IMR-90 (cell line): Measurements from ENCODE around the gene TST.

Experiments
- BHLHE40 ChIP-seq: fragments of 150-350 bp; IDR thresholded peaks from 2 replicates; pipeline ENCODE4 v1.6.1; 2016; ENCODE audit warnings: mild to moderate bottlenecking, low read depth, low read length
- CEBPB ChIP-seq: IDR thresholded peaks from 2 replicates; pipeline ENCODE4 v1.6.1; 2012; ENCODE audit warnings: low read depth, low read length, improper control_type of control experiment
- CHD1 ChIP-seq: IDR thresholded peaks from 2 replicates; pipeline ENCODE4 v1.6.1; 2012; ENCODE audit warnings: low read depth, low read length, improper control_type of control experiment
- CTCF ChIP-seq: conservative IDR thresholded peaks from 2 replicates; pipeline ENCODE4 v1.5.1; 2012; ENCODE audit warnings: mild to moderate bottlenecking, low read depth, low read length, improper control_type of control experiment
- ELK1 ChIP-seq: fragments of 150-350 bp; IDR thresholded peaks from 2 replicates; pipeline ENCODE4 v1.6.1; 2016; ENCODE audit warnings: low read depth, mild to moderate bottlenecking, low read length, moderate library complexity, borderline replicate concordance
- MAFK ChIP-seq: IDR thresholded peaks from 2 replicates; pipeline ENCODE4 v1.6.1; 2012; ENCODE audit warnings: low read depth, low read length, improper control_type of control experiment
- MAZ ChIP-seq: IDR thresholded peaks from 2 replicates; pipeline ENCODE4 v1.6.1; 2012; ENCODE audit warnings: low read depth, mild to moderate bottlenecking, low read length, improper control_type of control experiment, moderate library complexity, borderline replicate concordance
- MXI1 ChIP-seq: IDR thresholded peaks from 2 replicates; pipeline ENCODE4 v1.6.1; 2012; ENCODE audit warnings: low read depth, mild to moderate bottlenecking, low read length, moderate library complexity, borderline replicate concordance
- POLR2A ChIP-seq: IDR thresholded peaks from 2 replicates; pipeline ENCODE4 v1.6.1; 2012; ENCODE audit warnings: mild to moderate bottlenecking, low read depth, low read length
- RAD21 ChIP-seq: IDR thresholded peaks from 2 replicates; pipeline ENCODE4 v1.6.1; 2012; ENCODE audit warnings: low read length, improper control_type of control experiment
- SMC3 ChIP-seq: fragments of 150-350 bp; IDR thresholded peaks from 2 replicates; pipeline ENCODE4 v1.6.1; 2016; ENCODE audit warnings: low read depth, mild to moderate bottlenecking, antibody characterized with exemption, low read length, moderate library complexity
- USF2 ChIP-seq: fragments of 150-350 bp; IDR thresholded peaks from 2 replicates; pipeline ENCODE4 v1.6.1; 2017; ENCODE audit warnings: mild to moderate bottlenecking, antibody characterized with exemption, low read length, low read depth

- TF ChIP-seq MAFK (no peak), CTCF (no peak), SMC3 (no peak), POLR2A (no peak), RAD21 (no peak), CEBPB (no peak), CHD1 (no peak), USF2 (no peak), MAZ (no peak), ELK1 (no peak), BHLHE40 (no peak), MXI1 (no peak)
Measured at GRCh38 chr22:37065961-37066360, 46.7 kb upstream of the TST start.
